Activated CD4-positive, CD25-positive, alpha-beta regulatory T cell treated with anti-CD3 and anti-CD28 coated beads, Interleukin-2, amount 50 U/mL, for 16 hours (primary cell): ENCODE data around the gene CACNA1A.

Experiments
- DNase-seq: peaks from one replicate; pipeline ENCODE4 v3.0.0-alpha.2; 2020; ENCODE audit warnings: low read depth, low spot score

The CACNA1A gene

GRCh38 chr19:13313875-13314274 lies 192.4 kb downstream of the CACNA1A start:
- no peak for DNase-seq

DNA sequence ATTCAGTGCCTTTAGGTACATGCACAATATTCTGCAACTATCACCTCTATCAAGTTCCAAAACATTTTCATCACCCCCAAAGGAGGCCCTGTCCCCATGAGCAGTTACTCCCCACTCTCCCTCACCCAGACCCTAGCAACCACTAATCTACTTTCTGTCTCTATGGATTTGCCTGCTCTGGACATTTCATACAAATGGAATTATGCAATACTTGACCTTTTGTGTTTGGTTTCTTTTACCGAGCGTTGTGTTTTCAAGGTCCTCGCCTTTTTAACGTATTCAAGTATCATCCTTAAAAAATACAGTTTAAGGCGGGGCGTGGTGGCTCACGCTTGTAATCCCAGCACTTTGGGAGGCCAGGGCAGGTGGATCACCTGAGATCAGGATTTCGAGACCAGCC lies 196.4 kb downstream of the CACNA1A start:
- no peak for DNase-seq

- no peak for DNase-seq
Observed at GRCh38 chr19:13303381-13304129, 202.7 kb downstream of the CACNA1A start.

DNA sequence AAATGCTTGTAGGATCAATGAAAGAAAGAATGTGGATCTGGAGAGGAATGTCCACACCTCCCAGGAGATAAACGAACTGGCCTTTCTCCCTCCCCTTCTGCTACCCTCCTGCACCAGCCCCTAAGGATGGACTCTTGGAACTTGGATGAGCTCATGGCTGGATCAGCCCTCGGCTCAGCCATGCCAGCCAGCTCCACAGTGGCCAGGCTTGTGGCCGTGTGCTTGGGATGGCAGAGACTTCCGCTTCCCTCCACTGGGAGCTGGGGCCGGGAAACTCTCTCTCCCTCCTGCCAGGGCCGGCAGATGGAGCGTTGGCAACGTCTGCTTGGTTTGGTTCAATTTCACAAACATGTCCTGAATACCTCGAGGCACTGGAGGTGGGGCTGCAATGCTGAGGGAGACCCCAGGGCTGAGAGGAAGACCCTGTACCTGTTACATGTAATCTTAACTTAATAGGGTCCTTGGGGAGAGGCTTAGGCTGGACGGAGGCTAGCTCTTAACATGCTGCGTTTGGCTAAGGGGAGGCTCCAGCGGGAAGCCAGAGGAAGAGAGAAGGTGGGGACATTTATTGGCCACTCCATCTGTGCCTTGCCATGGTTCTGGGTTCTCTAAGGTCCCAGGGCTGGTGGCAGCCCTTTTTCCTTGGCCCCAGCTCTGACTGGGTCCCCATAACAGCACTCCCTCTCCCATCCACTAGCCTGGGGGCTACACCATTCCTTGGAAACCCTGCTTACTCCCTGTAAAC lies 203.6 kb downstream of the CACNA1A start:
- DNase-seq = no peak

DNA sequence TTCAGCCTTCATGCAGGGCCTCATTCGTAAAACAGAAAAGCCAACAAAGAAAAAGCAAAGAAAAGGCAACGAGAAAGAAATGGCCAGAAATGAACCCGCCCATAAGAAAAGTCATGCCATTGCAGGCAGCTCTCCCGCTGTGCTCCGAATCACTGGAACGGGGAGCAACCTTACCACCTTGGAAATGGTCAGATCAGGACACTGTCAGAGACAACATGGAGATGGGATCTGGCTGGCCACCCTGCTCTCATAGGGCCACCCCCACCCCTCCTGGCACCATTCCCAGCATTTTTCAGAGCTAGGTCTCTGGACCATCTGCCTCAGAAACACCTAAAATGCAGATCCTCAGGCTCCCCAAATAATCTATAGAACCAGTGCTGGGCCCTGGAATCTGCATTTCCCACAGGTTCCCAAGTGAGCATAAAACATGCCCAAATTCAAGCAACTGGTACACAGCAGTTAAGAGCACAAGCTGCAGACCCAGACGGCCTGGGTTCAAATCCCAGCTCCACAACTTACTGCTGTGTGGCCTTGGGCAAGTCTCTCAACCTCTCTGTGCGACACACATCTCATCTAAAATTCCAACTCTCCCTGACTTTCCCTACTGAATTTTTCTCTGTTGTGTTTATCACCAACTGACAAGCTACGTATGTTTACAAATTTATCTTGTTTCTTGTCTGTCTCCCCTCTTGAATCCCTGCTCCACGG lies 204.5 kb downstream of the CACNA1A start:
- DNase-seq = no peak

DNA sequence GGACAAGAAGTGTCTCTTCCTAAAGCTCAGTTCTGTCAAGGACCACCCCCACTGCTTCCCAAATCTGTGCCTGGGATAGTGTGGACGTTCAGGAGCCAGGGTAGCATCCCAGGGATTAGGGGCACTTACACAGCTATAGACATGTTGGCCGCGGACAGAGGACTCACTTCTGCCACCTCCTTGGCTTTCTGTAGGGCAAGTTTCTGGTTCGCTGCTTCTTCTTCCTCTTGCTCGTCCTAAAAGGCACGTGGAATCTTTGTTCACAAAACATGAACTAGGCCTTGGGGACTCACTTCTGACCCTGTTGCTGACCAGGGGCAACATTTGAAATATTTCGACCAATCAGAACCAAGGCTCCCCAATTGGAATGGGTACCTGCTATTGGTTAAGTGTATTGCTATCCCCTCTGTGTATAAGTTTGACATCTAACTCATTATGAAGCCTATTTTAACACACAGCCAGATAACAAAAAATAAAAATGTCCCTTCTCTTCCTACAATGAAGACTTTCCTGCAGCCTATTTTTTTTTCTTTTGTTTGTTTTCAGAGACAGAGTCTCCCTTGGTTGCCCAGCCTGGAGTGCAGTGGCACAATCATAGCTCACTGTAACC lies 205.8 kb downstream of the CACNA1A start:
- DNase-seq = no peak

DNA sequence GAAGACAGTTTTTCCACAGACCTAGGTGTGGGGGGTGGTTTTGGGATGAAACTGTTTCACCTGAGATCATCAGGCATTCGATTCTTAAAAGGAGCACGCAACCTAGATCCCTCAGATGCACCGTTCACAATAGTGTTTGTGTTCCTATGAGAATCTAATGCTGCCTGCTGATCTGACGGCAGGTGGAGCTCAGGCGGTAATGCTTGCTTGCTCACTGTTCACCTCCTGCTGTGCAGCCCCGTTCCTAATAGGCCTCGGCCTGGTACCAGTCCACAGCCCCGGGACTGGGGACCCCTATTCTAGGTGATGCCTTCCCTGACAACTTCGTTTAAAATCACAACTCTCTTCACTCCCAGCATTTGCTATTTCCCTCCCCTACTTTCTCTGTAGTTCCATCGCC lies 206.4 kb downstream of the CACNA1A start:
- DNase-seq = no peak

DNA sequence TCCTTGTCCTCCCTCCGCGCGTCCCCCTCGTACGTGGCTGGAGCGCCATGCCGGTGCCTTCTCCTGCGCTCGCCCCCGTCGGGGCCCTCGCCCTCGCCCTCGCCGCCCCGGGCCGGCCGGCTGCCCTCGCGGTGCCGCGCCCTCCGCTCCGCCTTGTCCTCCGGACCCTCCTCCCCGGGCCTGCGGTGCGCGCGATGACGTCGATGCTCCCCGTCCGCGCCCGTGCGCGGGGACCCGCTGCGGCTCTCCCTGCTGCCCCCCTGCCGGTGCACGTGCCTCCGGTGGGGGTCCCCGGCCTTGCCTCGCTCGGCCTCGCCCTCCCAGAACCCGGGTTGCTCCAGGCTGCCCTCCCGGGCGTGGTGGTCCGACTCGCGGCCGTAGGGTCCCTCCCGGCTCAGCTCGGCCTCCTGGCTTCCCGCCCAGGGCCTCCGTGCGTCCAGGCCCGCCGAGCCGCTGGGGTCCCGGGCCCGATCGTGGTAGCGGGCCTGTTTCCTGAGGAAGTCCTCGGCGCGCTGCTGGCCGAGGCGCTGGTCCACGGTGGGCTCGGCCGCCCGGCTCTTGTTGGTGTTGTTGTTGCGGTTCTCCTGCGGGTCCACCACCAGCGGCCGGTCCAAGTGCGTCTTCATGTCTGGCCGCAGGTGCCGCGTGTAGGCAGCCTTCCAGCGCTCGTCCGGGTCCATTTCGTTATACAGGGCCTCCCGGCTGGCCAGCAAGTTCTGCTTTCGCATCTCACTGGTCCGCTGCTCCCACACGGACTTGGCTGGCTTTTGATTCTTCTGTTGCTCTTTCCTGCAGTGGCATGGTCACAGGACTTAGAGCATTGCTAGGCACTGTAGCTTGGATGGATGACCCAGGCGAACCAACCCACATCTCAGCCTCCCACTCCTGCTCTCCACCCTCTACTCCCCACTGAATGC lies 207.5 kb downstream of the CACNA1A start:
- no peak for DNase-seq

DNA sequence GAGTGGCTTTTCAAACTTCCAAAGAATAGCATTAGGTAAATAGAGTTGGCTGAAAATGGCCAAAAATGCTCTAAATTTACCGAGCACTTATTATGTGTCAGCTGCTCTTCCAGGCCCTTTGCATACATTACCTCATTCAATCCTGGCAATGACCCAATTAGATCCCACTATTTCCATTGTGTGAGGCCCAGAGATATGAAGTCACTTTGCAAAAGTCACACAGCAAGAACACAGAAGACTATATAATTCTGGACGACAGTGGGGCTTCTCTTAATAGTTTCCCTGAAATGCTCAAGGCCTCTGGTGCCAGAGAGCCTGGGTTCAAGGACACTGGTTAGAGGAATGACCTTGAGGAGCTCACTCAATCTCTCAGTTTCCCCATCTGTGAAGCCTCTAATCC lies 209.3 kb downstream of the CACNA1A start:
- no peak for DNase-seq

DNA sequence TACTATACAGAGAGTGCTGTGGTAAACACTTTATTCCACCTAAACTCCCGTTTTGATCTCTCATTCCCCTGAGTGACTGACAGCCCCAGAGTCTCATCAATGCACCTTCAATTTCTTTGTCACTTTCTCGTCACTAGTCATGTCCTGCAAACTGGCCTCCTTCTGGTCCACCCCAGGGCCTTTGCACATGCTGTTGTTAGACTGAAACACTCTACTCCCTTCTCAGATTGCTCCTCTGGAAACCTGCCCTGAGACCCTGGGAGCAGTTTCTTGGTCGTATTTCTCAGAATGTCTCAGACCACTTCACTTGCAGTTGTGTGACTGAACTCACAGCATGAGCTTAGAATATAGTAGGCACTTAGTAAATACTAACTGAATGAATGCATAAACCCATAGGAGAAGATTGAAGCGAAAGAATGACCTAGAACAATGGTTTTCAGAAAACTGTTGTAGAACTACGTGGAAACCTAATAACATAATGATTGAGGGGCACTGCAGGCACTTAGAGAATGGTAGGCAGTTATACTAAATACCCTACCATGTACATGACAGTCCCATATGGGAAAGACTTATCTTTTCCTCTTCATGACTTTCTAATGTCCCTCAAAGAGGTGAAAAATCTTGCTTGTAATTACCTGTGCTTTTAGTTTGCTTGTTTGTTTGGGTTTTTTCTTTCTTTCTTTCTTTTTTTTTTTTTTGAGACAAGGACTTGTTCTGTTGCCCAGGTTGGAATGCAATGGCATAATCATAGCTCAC lies 211.3 kb downstream of the CACNA1A start:
- no peak for DNase-seq

GRCh38 chr19:13291913-13292312 lies 214.4 kb downstream of the CACNA1A start:
- no peak for DNase-seq

DNA sequence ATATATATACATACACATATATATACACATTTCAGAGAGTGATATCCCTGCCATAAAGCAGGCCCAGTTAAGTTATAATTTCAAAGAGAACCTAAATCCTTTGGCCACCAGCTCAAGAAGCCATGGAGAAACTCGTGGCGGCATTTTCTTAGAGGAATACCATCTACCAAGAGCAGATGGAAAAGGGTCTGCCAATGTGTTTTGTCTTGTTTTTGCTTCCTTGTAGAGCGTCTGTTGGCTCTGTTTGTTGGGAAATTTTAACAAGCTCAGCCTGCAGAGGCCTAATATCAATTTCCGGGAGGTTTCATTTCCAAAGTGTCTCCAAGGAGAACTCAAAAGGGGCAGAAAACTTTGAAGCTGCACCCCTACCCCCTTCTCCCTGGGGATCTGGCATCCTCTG lies 215.5 kb downstream of the CACNA1A start:
- DNase-seq = no peak

DNA sequence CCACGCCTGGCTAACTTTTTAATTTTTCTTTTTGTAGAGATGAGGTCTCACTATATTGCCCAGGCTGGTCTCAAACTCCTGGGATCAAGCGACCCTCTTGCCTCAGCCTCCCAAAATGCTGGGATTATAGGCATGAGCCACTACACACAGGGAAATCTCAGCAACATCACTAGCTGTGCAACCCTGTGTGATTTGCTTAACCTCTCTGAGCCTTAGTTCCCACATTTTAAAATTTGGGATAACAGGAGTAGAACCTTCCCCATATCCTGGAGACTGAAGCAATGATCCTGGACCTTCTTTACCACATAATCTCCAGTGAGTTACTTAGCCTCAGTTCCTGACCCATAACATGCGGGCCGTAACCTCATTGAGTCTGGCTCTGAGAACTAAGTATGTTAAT lies 217.0 kb downstream of the CACNA1A start:
- no peak for DNase-seq

DNA sequence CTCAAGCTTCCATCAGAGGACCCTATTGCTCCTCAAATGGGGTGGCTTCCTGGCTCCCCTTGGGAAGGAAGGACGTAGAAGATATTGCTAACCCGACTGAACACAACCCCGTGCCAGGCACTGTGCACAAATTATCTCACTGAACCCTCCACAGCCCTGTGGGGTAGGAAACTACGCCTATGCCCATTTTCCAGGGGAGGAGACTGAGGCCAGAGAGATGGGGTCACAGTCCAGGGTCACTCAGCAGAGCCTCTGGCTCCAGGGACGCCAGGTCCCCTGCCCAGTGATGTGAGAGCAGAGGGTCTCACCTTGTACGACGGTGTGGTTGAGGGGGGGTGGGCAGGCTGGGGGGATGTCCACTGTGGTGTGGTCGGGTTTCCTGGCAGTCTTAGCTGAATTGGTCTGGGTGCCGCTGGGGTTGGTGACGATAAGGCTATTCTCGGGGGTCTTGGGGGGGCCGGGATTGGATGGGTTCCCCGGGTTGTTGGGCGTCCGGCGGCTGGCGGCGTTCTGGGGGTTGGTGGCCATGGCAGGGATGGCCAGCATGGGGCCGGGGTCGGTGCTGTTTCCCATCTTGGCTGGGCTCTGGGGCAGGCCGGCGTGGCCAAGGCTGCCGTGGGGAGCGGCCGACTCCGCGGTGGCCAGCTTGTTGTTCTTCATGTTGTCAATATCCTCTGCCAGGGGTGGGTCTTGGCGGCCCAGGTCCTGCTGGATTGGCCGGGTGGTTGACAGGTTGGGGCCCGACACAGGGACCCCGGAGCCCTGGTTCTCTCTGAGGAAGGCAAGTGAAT lies 219.9 kb downstream of the CACNA1A start:
- DNase-seq = no peak

GRCh38 chr19:13284929-13285928 lies 221.1 kb downstream of the CACNA1A start:
- DNase-seq = no peak

DNA sequence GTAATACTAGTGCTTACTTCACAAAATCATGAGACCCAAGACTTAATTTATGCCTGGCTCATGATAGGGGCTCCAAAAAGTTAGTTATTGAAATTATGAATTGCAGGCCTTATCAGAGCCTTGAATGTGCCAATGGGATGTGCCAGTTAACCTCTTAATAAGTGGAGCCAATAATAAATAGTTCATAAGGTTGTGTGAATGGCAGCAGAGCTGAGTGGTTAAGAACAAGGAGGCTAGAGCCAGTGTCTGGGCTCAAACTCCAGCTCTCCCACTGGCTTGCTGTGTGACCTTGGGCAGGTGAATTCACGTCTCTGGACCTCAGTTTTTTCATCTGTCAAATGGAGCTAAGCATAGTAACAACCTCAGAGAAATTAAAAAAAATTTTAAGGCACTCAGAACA lies 222.4 kb downstream of the CACNA1A start:
- no peak for DNase-seq

DNA sequence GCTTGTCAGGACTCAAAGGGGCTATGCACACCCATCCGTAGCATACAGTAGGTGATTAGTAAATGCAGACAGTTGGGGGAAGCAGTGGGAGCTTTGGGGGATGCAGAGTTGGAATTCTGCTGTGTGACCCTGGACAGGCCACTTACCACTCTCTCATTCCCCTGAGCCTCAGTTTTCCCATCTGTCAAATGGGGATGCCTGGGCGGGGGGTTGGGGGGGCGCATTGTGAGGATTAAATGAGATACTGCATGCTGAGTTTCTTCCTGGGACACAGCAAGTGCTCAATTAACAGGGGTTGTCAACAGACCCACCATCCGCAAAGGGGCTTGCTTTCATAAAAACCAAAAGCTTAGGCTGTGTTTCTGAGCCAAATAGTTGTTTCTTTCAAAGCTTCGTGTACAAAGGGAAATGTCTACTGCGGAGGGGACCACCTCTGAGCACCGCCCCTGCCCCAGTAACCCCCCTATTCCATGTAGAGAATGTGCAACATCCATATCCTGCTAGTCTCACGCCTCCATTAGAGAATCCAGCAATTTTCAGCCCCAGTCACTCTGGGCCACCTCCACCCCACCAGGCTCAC lies 223.7 kb downstream of the CACNA1A start:
- no peak for DNase-seq
